Upper lobe of left lung (tissue), 6 donors: ENCODE data around the gene ACADL. TPM values are rescaled to one million over a fixed set of nuclear protein-coding genes. Genes with fewer than 3 reads are reported as not detected.

ENCODE experiments used
- ATAC-seq, 2 donors: fragments of 200-7000 bp; cut with Tn5 transposase; one replicate each; pipeline ENCODE4 v1.9.1; 2022; ENCODE audit warnings: mild to moderate bottlenecking in 2 of 2, moderate library complexity in 2 of 2; ENCODE audit not compliant: low FRiP score in 2 of 2
- DNase-seq, 2 donors: peaks; one replicate each; pipeline ENCODE4 v3.0.0-alpha.2; 2019 to 2020
- H3K27ac ChIP-seq, 4 donors: fragments of 200-600 bp; sonication (generic); one replicate each; pipeline ENCODE4 v1.5.1; 2016 to 2019
- H3K27me3 ChIP-seq, 4 donors: fragments of 200-600 bp; sonication (generic); one replicate each; pipeline ENCODE4 v1.5.1; 2017 to 2019
- H3K36me3 ChIP-seq, 4 donors: fragments of 200-600 bp; sonication (generic); one replicate each; pipeline ENCODE4 v1.5.1; 2016 to 2019
- H3K4me1 ChIP-seq, 4 donors: fragments of 200-600 bp; sonication (generic); one replicate each; pipeline ENCODE4 v1.5.1; 2018 to 2019
- H3K4me3 ChIP-seq, 4 donors: fragments of 200-600 bp; sonication (generic); one replicate each; pipeline ENCODE4 v1.5.1; 2017 to 2019; ENCODE audit warnings: mild to moderate bottlenecking in 2 of 4, moderate library complexity in 1 of 4
- H3K9me3 ChIP-seq, 4 donors: fragments of 200-600 bp; sonication (generic); one replicate each; pipeline ENCODE4 v1.5.1; 2018 to 2019
- EP300 ChIP-seq, 4 donors: sonication (generic); formaldehyde crosslinking; IDR thresholded peaks; one replicate each; pipeline ENCODE4 v1.5.1; 2017; ENCODE audit warnings: antibody characterized with exemption in 4 of 4, control low read depth in 2 of 4
- POLR2A ChIP-seq, 4 donors: fragments of 450-650 bp; IDR thresholded peaks; one replicate each; pipeline ENCODE4 v1.5.1; 2016 to 2017; ENCODE audit warnings: antibody characterized with exemption in 4 of 4, mild to moderate bottlenecking in 2 of 4
- POLR2AphosphoS5 ChIP-seq, 2 donors: sonication (generic); formaldehyde crosslinking; IDR thresholded peaks; one replicate each; pipeline ENCODE4 v1.5.1; 2017; ENCODE audit warnings: antibody characterized with exemption in 2 of 2
- WGBS, 2 donors: methylation state at CpG; one replicate each; pipeline ENCODE4 v1.1.5; 2017 to 2018; 5-methylcytosine and 5-hydroxymethylcytosine counted together
- total RNA-seq, 6 donors: library from RNA; depleted of rRNA in 4 of 6; stranded (reverse); fragments of >200 nt in 4 of 6; gene quantifications; one replicate each; pipeline versions ENCODE4 v1.1.0 to v1.2.1, GENCODE V29; 2016 to 2021
- TF ChIP-seq, protein P1 (sequence below), 6 experiments: fragments of 450-650 bp in 4 of 6; fragments of 200-600 bp in 2 of 6; sonication (generic) in 2 of 6; IDR thresholded peaks; one replicate each; pipeline ENCODE4 v1.5.1; 2016 to 2019; ENCODE audit warnings: antibody characterized with exemption in 6 of 6
- donor health status: DM: no; HTN: no; CAD: no; lungs with moderate emphysema.
- donor health status: DM: no; HTN: yes; CAD: no; lungs with severe emphysema.

The ACADL gene
- total RNA-seq, 6 donors from 2014 or later: 20.1 to 131 (median 55.2) TPM

DNA sequence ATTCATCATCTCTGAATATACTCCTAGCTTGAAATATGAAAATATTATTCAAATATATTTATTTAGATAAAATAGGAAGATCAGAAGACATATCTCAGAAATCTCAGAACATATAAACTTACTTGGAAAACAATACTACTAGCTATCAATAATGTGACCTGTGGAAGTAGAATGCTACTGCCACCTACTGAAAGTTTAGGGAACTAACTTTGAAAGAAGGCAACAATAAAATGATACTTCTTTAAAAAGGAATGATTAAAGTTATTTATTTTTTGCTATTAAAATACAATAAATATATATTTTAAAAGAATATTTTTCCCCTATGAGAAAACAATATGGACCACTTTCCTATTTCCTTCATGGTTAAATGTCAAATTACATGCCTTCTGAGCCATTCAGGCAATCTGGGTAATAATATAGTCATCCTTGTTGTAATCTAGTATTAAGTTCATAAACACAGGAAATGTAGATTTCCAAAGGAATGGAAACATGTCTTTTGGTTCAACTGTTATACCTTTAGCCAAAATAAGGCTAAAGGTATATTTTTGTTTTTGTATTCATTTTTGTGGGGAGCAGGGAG is 26.0 kb downstream of the ACADL start:
- no peak for DNase-seq
- ATAC-seq: peak in 1 of 2 donors; percentile 59
- H3K9me3 ChIP-seq: no peaks in the 10 kb centered on the region
- peaks cover 0 to 14% (median 12%) of the 10 kb centered on the region in 4 donors for H3K4me1 ChIP-seq
- H3K36me3 ChIP-seq: no peaks in the 10 kb centered on the region
- H3K4me3 ChIP-seq: no peak overlapping the region
- H3K27me3 ChIP-seq: no peaks in the 10 kb centered on the region
- no peak overlapping the region for H3K27ac ChIP-seq
- TF ChIP-seq EP300 (IDR thresholded peaks at IDR 0.05): no peak
- TF ChIP-seq, protein P1, sequence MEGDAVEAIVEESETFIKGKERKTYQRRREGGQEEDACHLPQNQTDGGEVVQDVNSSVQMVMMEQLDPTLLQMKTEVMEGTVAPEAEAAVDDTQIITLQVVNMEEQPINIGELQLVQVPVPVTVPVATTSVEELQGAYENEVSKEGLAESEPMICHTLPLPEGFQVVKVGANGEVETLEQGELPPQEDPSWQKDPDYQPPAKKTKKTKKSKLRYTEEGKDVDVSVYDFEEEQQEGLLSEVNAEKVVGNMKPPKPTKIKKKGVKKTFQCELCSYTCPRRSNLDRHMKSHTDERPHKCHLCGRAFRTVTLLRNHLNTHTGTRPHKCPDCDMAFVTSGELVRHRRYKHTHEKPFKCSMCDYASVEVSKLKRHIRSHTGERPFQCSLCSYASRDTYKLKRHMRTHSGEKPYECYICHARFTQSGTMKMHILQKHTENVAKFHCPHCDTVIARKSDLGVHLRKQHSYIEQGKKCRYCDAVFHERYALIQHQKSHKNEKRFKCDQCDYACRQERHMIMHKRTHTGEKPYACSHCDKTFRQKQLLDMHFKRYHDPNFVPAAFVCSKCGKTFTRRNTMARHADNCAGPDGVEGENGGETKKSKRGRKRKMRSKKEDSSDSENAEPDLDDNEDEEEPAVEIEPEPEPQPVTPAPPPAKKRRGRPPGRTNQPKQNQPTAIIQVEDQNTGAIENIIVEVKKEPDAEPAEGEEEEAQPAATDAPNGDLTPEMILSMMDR (IDR thresholded peaks at IDR 0.05): peak in 5 of 6 experiments; percentile 31 to 75 (median 47)

DNA sequence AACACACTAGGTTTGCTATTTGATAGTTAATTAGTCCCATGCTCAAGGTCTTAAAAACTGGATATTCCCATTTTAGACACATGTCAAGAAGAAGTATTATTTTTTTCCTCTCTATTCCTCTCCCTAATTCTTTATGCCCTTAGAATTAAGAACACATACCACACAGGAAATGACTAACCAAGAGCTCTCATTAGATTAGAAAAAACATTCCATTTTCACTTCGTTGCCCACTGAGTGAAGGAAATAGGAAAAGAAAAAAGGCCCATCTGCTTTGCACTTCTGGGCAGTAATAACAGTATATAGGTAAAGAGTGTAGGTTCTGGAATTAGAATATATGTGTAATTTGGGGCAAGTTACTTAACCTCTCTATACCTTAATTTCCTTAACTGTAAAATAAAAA is 26.9 kb downstream of the ACADL start:
- TF ChIP-seq POLR2A (IDR thresholded peaks at IDR 0.05): no peak
- TF ChIP-seq EP300 (IDR thresholded peaks at IDR 0.05): no peak
- TF ChIP-seq, protein P1 (IDR thresholded peaks at IDR 0.05): no peak
- TF ChIP-seq POLR2AphosphoS5 (IDR thresholded peaks at IDR 0.05): no peak
- DNase-seq (no peak), ATAC-seq (no peak)
- no peaks in the 10 kb centered on the region for H3K36me3 ChIP-seq
- H3K4me1 ChIP-seq: peaks cover 0 to 14% (median 8%) of the 10 kb centered on the region in 4 donors
- H3K9me3 ChIP-seq: no peaks in the 10 kb centered on the region
- H3K27me3 ChIP-seq: no peaks in the 10 kb centered on the region
- WGBS, 2 donors: 0 to 8% methylated on average over 1 of the region's 1 CpG
- no peak overlapping the region for H3K27ac ChIP-seq
- no peak overlapping the region for H3K4me3 ChIP-seq

DNA sequence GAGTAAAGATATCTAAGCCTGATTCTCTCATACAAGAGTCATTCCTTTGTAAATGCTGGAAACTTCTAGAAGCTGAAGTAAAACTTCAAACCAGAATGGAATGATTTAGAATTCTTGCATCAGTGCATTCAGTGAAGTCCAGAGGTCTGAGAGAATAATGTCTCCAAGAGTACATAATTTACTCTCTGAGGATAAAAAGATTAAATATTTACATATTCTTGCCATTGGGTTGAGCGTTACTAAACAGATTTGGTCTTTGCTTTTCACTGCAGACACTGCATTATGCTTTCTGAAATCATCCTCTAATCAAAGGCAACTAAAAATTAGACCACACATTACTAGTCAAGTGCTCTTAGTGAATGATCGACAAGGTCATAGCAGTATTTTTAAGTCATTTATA is 27.5 kb downstream of the ACADL start:
- Histone ChIP-seq H3K4me3 (no peak overlapping the region), H3K27me3 (no peaks in the 10 kb centered on the region)

GRCh38 chr2:210195101-210195852 is 30.0 kb downstream of the ACADL start:
- peak in 1 of 2 donors; percentile 71 for ATAC-seq
- H3K4me3 ChIP-seq: peak overlapping the region in 3 of 4 donors; percentile 6 to 30 (median 26)

More for the DNA sequence above, 27.5 kb downstream of the ACADL start:
- no peak overlapping the region for H3K27ac ChIP-seq
- DNase-seq (no peak), ATAC-seq (no peak)
- H3K4me1 ChIP-seq: peaks cover 0 to 14% (median 8%) of the 10 kb centered on the region in 4 donors
- TF ChIP-seq POLR2A (IDR thresholded peaks at IDR 0.05) (no peak), EP300 (IDR thresholded peaks at IDR 0.05) (no peak), POLR2AphosphoS5 (IDR thresholded peaks at IDR 0.05) (no peak)
- TF ChIP-seq, protein P1 (IDR thresholded peaks at IDR 0.05): no peak
- H3K9me3 ChIP-seq: no peaks in the 10 kb centered on the region
- H3K36me3 ChIP-seq: no peaks in the 10 kb centered on the region
- 59 to 64% methylated on average over 2 of the region's 2 CpGs for WGBS, 2 donors

More at GRCh38 chr2:210195101-210195852, 30.0 kb downstream of the ACADL start:
- Histone ChIP-seq H3K27ac (no peak overlapping the region), H3K4me1 (peaks cover 0 to 14% (median 8%) of the 10 kb centered on the region in 4 donors), H3K27me3 (no peaks in the 10 kb centered on the region), H3K9me3 (no peaks in the 10 kb centered on the region), H3K36me3 (no peaks in the 10 kb centered on the region)
- DNase-seq: no peak
- TF ChIP-seq, protein P1 (IDR thresholded peaks at IDR 0.05): peak; percentile 38 to 69 (median 58)
- TF ChIP-seq POLR2A (IDR thresholded peaks at IDR 0.05): no peak
- 39% methylated on average over 8 of the region's 8 CpGs for WGBS, 2 donors
